HG03045 (cell line): ENCODE results near the gene KCNIP1.
A peak's percentile ranks its signal among the peaks of the same experiment; 100 is the strongest.
"Not testable (repeated sequence)": the region's sequence is repeated elsewhere in the genome, so short reads cannot be mapped to it uniquely, and the experiment has no call there.

Experiments used
- ATAC-seq: cut with Tn5 transposase; IDR thresholded peaks from one replicate; pipeline ENCODE4 v1.9.1; 2021; ENCODE audit warnings: mild to moderate bottlenecking, moderate library complexity; ENCODE audit not compliant: unreplicated experiment

KCNIP1 gene

DNA sequence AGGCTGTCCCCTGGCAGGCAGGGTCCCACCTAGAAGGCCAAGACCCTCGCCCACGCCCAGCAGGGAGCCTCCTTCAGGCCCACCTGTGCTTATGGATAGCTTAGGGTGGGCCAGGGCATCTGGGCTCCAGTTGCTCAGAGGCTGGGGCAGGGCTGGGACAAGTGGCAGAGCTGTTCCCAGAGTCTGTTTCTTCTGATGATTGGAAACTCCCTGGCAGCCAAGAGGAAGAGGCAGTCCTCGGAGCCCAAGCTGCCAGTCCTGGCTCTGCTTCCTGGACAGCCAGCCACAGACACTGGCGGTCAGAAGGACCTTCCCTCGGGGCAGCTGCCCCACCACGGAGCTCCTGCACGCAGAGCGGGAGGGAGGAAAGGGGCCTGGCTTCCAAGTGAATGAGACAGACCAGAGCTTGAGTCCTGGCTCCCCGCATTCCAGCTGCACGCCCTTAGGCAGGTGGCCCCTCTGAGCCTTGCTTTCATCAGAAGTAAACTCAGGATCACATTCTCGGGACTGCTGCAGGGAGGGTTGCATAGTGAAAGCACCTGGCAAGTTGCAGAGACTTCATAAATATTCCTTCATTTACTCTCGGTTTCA is 241.8 kb downstream of the KCNIP1 start:
- ATAC-seq, result no peak

DNA sequence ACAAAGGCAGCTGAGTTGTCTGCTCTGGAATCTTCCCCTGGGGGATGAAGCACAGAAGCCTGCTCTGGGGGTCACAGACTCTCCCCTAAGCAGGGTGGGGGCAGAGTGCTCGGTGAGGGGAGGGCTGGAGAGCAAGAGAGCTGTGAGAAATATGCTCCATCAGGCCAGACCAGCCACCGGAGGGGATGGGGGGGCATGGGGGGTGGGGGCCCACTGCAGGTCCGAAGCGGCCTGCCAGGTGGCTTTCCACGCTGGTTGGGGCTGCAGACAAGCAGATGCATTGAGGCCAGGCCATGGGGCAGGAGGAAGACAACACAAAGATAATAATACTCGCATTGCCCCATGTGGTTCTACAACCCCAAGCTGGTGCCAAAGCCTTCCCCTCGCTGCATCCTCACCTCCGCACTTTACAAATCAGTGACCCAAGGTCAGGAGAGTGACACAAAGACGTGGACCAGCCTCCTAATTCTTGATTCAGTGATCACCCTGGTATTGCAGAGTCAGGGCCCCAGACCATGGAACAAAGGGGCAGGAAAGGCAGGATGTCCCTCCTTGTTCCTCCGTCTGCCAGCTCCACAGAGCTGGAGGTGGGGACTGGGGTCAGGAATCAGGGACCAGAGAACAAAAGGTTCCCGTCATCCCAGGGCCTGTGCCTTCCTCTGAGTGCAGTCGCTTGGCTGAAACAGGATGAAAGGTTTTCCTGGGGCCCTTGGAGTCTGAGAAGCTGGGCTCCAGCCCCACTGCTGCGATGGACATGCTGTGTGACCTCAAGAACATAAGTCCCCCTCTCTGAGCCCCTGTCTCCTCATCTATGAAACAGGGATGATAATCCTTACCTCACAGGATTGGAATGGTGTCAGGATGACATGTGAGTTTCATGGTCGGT is 242.5 kb downstream of the KCNIP1 start:
- ATAC-seq, result no peak

DNA sequence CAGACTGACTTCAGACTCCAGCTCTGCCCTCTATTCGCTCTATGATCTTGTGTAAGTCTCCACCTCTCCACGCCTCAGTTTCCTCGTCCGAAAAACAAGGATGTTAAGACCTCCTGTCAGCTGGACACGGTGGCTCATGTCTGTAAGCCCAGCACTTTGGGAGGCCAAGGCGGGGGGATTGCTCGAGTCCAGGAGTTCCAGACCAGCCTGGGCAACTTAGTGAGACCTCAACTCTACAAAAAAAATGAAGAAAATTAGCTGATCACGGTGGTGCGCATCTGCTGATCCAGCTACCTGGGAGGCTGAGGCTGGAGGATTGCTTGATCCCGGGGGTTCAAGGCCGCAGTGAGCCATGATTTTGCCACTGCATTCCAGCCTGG is 243.1 kb downstream of the KCNIP1 start:
- no peak for ATAC-seq

DNA sequence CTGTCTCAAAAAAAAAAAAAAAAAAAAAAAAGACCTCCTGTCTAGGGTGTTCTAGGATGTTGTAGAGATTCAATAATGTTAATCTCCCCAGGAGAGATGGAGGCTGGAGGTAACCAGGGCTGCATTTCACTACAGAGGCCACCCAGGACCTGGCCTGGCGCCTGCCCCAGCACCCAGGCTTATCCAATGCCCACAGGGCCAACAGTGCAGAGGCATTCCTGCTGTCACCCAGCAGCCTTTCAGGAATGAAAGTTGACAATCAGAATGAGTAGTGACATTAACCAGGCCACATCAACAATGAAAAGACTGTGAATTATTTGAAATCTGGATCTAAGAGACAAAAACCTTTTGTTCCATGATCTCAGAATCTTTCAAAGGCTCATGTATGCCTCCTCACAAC is 243.5 kb downstream of the KCNIP1 start:
- no peak for ATAC-seq

DNA sequence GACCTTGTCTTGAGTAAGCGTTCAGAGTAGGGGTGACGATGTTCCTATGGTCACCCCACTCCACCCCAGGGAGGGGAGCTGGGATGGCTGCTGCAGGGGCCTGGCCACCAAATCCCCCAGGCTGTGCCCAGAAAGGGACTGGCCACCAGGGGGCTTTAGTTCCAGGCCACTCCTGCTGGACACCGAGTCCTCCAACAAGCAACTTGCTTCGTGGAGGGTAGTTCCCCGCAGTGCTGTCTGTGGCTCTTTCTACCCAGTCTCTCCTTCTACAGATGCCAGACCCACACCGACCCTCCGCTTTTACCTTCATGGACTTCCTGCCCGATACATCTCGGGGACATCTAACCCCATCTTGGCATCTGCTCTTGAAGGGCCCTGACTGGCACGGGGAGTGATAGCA is 244.0 kb downstream of the KCNIP1 start:
- ATAC-seq, result no peak

DNA sequence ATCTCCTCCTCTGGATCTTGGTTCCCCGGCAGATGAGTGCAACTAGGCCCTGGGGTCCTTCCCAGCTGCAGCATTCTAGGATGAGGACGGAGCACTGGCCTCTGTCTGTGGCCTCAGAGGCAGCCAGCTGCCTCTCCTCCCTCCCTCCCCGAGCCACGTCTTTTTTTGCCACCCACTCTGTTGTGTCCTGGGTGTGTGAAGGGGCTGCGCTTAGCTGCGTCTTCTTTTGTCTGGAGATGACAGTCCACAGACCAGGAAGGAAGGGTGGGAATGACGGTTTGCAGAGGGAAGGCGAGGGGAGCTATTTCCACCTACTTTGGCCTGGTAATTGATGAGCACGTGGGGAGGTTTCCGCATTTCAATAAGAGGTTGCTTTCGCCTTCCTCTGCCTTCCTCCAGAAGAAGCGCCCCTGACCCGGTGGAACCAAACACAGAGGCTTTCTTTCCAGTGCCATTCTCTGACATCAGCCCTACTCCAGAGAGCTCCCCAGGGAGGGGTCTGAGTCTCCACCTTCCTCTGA is 245.2 kb downstream of the KCNIP1 start:
- no peak for ATAC-seq

DNA sequence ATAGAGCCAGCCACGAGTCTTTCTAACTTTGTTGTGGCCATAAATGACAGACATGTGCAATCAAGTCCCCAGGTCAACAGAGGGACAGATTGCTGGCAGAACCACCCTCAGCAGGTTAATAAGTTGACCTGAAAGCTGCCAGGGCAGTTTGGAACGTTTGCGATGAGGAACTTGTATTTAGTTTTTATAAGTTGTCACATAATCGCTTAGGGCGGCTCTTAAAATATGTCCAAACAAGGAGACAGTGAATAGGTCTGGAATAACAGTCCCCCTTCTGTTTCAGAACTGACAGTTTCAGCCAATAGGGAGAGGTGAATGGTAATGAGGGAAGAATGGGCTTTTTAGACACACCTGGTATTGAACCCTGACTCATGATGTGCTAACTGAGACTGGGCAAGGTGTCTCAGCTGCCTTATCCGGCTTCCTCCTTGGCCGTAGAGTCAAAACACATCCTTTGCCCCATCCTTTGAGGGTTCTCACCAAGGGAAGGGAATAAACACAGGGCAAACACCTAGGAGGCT is 246.2 kb downstream of the KCNIP1 start:
- ATAC-seq, result no peak

DNA sequence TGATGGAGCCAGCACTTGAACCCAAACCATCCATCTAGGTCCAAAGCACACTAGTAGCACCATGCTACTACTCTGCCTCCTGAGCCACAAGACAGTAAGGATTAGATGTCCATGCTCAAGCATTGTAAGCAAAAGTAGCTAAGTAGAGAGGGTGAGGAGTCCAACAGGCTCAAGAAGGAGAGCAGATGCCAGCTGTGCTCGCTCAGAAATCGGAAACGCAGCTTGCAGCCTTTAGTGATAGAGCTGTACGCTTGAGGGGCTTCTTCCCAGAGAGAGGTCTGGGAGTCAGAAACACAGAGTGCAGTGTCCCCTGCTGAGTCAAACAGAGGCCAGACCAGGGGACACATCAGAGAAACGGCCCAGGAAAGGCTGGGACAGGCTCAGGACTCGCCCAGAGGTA is 247.0 kb downstream of the KCNIP1 start:
- no peak for ATAC-seq

DNA sequence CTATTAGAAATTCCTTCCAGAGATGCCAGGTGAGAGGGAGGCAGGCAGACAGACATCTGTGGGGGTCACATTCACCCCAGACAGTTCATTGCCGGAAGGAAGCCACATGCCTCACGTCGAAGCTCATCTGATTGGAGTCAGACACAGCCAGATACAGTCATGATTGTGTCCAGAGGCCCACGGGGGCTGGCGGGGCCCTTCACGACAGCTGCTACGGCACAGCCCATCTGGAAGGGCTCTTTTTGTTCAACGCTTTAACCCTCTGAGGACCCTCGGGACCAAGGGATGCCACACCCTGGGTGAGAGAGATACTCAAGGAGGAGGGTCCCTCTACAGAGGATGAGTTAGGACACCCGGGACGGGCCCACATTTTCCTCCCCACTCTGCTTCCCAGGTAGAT is 247.8 kb downstream of the KCNIP1 start:
- no peak for ATAC-seq

DNA sequence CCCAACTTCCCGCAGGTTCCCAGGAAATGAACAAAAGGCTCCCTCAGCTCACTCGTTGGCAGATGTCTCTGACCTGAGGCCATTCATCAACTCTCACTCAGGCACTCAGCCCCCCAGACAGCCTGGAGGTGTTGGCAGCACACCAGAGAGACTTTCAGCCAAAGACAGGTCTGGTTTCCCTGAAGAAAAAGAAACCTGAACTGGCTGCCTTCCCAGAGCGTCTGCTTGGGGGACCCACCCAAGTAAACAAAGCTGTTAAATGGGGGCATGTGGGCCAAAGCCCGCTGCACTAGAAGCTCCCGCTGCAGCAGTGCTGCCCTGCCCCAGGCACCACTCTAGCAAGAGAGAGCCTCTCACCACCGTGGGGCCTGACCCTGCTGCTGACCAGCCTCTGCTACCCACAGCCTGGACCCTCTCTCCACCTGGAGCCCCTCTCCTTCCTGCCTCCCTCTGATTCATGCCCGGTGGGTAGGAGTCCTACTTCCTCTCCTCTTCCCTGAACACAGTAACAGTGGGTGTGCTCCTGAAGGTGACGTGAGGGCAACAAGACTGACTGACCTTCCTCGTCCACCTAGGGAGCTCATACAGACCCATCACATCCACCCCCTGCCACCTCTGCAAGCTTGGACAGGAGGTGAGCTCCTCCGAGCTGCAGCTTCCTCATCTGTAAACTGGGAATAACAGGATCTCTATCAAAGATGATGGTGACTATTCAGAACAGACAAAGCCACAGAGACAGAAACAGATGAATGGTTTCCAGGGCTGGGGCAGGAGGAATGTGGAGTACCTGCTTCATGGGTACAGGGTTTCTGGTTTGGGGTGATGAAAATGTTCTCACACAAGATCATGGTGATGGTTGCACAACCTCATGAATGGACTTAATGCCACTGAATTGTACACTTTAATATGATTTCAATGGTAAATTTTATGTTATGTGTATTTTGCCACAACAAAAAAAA is 248.7 kb downstream of the KCNIP1 start:
- no peak for ATAC-seq

DNA sequence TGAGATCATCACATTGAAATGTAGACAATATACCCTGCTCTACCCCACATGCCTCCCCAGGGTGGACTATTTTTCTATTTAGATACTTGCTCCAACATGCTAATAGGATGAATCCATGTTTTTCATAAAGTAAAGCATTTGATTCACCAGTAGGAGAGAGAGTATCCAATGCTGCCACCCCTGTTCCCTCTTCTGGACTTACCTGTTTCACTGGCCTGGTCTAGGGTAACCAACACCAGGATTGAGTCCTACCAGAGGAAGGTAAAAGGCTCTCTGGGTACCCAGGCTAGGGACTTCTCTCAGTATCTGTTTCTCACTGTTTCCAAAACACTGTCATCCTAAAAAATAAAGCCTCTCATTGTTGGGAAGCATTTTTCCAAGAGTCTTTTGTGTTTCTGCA is 249.5 kb downstream of the KCNIP1 start:
- ATAC-seq, result no peak

DNA sequence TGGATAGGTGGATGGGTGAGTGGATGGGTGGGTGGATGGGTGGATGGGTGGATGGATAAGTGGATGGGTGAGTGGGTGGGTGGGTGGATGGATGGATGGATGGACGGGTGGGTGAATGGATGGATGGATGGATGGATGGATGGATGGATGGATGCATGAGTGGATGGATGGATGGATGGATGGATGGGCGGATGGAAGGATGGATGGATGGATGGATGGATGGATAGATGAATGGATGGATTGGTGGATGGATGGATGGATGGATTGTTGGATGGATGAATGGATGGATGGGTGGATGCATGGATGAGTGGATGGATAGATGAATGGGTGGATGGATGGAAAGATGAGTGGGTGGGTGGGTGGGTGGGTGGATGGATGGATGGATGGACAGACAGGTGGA is 250.7 kb downstream of the KCNIP1 start:
- not testable (repeated sequence) for ATAC-seq

DNA sequence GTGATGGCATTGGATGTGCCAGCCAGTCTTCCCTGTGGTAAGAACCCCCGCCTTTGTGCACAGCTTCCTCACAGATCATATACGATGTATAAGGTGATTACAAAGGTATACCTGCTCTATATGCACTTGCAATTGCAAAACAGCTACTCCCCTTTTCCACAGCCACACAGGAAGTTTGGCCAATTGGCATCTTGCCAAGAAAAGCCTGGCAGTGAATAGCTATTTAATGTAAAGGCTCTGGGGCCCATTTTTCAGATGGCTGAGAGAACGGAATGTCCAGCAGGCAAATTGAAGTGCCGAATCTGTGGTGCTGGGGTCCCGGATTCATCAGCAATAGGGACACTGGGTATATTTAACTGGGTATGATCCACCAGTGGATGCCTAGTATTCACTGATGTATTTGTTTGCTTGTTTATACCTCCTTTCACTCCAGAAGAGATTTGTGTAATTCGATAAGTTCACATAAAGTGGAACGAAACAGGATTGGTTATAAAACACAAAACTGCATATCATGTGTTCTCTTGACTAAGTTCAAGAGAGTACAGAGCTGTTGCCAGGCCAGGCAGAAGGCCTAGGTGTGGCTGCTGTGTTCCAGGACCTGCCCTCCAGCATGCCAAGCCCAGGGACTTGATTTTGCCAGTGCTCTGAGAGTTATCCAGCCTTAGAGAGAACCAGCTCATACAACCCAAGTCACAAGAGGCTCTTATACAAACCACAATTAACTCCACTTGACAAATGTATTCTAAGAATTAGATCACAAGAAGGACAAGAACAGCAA is 252.0 kb downstream of the KCNIP1 start:
- no peak for ATAC-seq

DNA sequence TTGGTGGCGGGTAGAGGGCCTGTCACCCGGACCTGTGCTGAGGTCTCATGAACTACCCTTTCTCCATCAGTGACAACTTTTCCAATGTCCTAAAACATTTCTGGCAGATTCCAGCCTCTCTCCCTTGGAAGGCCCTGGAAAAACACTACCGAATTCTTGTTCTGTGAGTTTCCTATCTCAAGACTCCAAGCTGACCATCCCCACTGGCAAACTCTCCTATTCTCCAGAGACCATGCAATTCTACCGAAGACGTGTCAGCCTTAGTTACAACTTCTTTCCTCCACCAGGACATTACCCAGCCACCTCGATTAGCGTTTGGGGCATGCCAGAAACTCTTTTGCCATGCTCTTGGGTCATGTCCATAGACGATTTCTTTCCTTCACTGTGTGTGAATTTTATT is 252.9 kb downstream of the KCNIP1 start:
- ATAC-seq, result no peak

DNA sequence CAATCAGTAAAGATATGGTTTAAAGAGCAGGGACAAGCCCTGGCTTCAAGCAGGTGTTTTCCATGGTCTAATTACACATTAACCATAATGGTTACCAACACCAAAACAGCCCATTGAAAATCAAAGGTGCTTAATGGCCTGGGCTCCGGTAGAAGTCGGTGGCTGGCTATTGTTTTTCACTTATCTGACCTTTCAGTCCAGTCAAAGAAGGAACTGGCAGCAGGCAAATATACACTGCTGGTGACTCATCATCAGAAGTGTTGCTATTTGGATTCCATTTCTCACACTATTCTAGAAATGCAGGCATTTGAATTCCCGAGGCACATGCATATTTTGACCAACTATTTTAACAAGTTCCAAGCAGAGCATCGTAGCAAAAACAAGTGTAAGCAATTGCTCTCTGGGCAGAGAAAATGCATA is 253.4 kb downstream of the KCNIP1 start:
- ATAC-seq, result peak; percentile 60

DNA sequence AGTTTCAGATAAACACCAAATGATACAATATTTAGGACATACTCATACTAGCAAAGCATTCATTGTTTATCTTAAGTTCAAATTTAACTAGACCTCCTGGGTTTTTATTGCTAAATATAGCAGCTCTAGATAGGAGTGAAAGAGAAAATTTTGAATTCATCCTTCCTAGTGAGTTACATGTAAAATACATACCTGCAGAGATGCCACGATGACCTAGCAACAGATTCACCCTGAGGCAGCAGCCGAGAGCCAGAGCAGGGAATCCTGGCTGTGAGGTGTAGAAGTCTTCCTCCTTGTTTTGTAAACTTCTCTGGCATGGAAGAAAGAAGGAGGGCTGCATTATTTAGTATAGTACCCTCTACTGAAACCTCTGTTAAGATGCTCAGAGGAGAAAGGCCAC is 253.8 kb downstream of the KCNIP1 start:
- ATAC-seq, result no peak

DNA sequence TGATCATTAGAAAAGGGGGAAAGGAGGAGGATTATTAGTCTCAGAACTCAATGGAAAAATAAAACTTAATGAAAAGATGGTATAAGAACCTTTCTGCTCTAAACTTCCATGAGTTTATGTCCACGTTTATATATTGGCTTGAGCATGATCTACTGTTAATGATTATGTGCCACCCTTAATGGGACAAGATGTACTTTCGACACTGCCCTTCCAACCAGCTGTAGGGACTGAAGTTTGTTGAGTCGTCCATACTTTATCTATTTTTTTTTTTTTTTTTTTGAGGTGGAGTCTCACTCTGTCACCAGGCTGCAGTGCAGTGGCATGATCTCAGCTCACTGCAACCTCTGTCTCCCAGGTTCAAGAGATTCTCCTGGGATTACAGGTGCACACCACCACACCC is 254.7 kb downstream of the KCNIP1 start:
- ATAC-seq, result no peak

DNA sequence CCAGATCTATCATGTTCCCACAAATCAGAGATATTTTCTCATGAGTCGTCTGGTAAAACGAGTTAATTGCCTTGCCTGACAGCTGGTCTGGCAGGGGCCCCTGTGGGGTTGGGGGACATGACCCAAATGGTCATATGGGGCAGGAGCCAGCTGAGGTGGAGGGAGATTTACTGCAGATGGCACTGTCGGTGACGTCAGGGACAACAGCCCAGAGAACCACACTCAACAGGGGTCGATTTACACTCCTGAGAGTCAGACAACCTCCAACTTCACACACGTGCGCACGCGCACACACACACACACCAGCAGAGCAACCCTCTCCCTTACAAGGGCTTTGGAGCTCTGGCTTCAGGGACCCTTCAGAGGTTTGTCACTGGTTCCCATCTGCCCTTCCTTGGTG is 256.3 kb downstream of the KCNIP1 start:
- ATAC-seq, result no peak

DNA sequence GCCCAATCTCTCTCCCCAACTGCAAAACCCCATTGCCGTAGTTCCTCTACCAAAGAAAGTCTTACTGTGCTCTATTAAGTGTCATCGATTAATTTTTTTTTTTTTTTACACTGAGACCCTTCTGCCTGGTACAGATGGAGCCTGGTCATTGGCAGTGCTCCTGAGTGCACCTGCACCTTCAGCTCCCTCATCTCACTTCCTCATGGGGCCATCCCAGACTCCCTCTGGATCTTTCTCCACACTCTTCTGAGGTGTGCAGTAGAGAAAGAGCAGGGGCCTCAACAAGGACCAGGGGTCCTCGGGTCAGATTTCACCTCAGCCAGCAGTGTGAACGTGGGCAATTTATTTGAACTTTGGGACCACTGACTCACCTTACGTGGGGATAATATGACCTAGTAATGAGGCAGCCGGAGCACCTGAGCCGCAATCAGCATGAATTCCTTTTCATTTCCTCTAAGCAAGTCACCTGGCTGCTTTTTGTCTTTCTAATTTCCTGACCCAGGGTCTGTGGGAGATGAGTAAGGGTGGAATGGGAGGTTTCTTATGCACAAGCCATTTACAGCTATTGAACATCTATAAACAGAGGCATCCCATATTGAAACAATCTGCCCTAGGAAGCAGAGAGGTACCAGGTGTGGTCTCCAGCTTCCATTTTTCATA is 257.4 kb downstream of the KCNIP1 start:
- ATAC-seq, result no peak

DNA sequence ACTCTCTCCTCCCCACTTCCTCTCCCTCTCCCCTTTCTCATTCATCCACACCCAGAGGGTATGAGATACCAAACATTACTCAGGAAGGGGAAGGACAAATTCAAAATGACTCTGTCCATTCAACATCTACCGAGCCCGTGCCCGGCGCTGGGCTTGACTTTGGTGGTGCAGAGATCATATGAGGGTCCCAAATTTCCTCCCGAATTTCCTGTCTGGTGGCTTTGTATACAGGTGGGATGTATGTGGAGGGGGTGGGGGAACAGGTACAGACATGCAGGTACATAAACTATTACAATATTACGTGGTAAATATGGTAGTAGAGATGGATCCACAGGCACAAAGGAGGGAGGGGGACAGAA is 257.9 kb downstream of the KCNIP1 start:
- ATAC-seq, result no peak
